ENCODE results near the gene E2F2.

Gene E2F2

DNA sequence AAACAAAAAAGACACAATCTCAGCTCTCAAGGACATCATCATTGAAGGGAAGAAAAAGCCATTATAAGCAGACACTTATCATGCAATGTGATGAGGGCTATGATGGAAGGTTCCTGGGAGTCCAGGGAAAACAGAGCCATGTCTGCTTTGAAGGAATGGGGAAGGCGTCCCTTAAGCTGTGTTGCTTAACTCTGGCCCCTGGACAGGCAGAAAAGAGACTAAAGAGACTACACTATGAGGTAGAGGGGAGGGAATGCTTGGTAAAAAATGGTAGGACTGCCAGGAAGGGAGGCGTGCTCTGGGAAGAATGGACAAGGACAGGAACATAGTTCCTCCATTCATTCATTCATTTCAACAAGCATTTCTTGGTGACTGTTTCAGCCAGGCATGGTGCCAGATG lies 68.3 kb downstream of the E2F2 start:
- TF ChIP-seq, protein P1, sequence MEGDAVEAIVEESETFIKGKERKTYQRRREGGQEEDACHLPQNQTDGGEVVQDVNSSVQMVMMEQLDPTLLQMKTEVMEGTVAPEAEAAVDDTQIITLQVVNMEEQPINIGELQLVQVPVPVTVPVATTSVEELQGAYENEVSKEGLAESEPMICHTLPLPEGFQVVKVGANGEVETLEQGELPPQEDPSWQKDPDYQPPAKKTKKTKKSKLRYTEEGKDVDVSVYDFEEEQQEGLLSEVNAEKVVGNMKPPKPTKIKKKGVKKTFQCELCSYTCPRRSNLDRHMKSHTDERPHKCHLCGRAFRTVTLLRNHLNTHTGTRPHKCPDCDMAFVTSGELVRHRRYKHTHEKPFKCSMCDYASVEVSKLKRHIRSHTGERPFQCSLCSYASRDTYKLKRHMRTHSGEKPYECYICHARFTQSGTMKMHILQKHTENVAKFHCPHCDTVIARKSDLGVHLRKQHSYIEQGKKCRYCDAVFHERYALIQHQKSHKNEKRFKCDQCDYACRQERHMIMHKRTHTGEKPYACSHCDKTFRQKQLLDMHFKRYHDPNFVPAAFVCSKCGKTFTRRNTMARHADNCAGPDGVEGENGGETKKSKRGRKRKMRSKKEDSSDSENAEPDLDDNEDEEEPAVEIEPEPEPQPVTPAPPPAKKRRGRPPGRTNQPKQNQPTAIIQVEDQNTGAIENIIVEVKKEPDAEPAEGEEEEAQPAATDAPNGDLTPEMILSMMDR (conservative IDR thresholded peaks at IDR 0.05; ENCODE audit: low read length): no peak

DNA sequence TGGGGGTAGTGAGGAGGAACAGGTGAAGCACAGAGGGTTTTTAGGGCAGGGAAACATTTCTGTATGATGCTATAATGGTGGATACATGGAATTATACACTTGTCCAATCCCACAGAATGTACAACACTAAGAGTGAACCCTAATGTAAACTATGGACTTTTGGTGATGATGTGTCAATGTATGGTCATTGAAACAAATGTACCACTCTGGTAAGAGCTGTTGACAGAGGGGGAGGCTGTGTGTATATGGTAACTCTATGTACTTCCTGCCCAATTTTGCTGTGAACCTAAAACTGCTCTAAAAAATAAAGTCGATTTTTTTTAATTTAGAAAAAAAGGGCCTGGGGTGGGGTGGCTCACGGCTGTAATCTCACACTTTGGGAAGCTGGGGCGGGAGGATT lies 70.0 kb downstream of the E2F2 start:
- TF ChIP-seq, protein P1 (conservative IDR thresholded peaks at IDR 0.05; ENCODE audit: low read length): no peak
- DNase-seq (ENCODE audit: low read depth): no peak
- no peak overlapping the region for H3K4me3 ChIP-seq (ENCODE audit: low read length)

More for the DNA sequence above, 68.3 kb downstream of the E2F2 start:
- H3K4me3 ChIP-seq (ENCODE audit: low read length): no peak overlapping the region
- DNase-seq (ENCODE audit: low read depth): no peak

DNA sequence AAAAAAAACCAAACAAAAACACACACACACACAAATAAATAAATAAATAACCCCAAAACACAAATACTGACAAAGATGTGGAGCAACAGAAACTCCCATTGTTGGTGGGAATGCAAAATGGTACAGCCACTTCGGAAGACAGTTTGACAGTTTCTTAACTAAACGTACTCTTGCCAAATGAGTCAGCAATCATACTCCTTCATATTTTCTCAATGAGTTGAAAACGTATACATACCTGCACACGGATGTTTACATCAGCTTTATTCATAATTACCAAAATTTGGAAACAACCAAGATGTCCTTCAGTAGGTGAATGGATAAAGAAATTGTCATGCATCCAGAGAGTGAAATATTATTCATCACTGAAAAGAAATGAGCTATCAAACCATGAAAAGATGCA lies 70.5 kb downstream of the E2F2 start:
- H3K4me3 ChIP-seq (ENCODE audit: low read length): no peak overlapping the region
- TF ChIP-seq, protein P1 (conservative IDR thresholded peaks at IDR 0.05; ENCODE audit: low read length): no peak
- DNase-seq (ENCODE audit: low read depth): no peak

DNA sequence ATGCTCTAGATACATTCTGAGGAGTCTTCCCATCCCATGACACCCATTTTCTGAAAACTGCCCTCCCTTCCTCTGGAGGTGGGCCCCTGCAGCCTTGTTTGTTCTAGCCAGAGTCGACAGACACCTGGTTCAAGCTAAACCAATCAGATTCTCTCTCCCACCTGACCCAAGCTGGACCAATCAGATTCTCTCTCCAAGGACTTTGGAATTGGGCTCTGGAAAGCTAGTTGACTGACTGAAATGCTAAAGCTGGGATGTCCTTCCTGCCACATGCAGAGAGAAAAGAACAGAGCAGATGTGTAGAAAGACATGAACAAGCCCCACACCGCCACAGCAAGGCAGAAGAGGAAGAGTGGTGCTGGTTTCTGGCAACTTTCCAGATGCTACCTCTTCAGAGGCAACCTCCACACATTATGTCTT lies 71.7 kb downstream of the E2F2 start:
- no peak overlapping the region for H3K4me3 ChIP-seq (ENCODE audit: low read length)
- no peak for DNase-seq (ENCODE audit: low read depth)
- TF ChIP-seq, protein P1 (conservative IDR thresholded peaks at IDR 0.05; ENCODE audit: low read length): no peak
